ENCODE data around the gene BBS1.

BBS1 gene

GRCh38 chr11:66546368-66546965 lies 36.0 kb downstream of the BBS1 start, which contains the start of gene ACTN3:
Gene ACTN3, plus strand, starts transcription at chr11:66546903. Its CDS starts 35 bp downstream, at chr11:66546938.
- no peak for DNase-seq
- in situ Hi-C loops (cut with HindIII; ENCODE audit: low pct_ligation_motif_present, low pct_unique_long_range_greater_than_20kb, low sequenced_read_pairs) = no loop called here

GRCh38 chr11:66546966-66547661 lies 36.7 kb downstream of the BBS1 start:
- DNase-seq = no peak
- in situ Hi-C loops (cut with HindIII; ENCODE audit: low pct_ligation_motif_present, low pct_unique_long_range_greater_than_20kb, low sequenced_read_pairs) = no loop called here

- DNase-seq = no peak
- in situ Hi-C loops (cut with HindIII; ENCODE audit: low pct_ligation_motif_present, low pct_unique_long_range_greater_than_20kb, low sequenced_read_pairs) = no loop called here
Observed at GRCh38 chr11:66547662-66548009, 37.2 kb downstream of the BBS1 start.

- in situ Hi-C loops (cut with HindIII; ENCODE audit: low pct_ligation_motif_present, low pct_unique_long_range_greater_than_20kb, low sequenced_read_pairs) = no loop called here
- no peak for DNase-seq
Observed at GRCh38 chr11:66548041-66548440, 37.6 kb downstream of the BBS1 start.

GRCh38 chr11:66548774-66549630 lies 38.6 kb downstream of the BBS1 start:
- DNase-seq = no peak
- in situ Hi-C loops (cut with HindIII; ENCODE audit: low pct_ligation_motif_present, low pct_unique_long_range_greater_than_20kb, low sequenced_read_pairs) = no loop called here

- DNase-seq = no peak
- in situ Hi-C loops (cut with HindIII; ENCODE audit: low pct_ligation_motif_present, low pct_unique_long_range_greater_than_20kb, low sequenced_read_pairs) = no loop called here
Observed at GRCh38 chr11:66549696-66550095, 39.3 kb downstream of the BBS1 start.

- DNase-seq = no peak
- in situ Hi-C loops (cut with HindIII; ENCODE audit: low pct_ligation_motif_present, low pct_unique_long_range_greater_than_20kb, low sequenced_read_pairs) = no loop called here
Observed at GRCh38 chr11:66550887-66551286, 40.5 kb downstream of the BBS1 start.

DNA sequence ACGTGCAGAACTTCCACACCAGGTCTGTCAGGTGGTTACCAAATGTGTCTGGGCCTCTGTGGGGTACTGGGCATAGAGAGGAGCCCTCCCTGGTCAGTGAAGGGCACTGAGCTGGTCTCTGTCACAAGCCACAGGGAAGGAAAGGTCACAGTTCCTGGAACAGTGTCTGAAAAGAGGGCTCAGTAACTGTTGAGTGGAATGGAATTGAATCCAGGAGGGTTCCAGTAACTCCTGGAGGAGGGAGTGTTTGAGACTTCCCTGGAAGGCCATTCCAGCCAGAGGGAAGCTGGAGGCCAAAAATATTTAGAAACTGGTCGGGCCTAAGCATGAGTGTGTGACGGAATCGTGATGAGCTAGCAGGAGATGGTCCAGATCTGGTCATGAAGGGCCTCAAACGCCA lies 44.2 kb downstream of the BBS1 start:
- in situ Hi-C loops (cut with HindIII; ENCODE audit: low pct_ligation_motif_present, low pct_unique_long_range_greater_than_20kb, low sequenced_read_pairs) = no loop called here
- no peak for DNase-seq

DNA sequence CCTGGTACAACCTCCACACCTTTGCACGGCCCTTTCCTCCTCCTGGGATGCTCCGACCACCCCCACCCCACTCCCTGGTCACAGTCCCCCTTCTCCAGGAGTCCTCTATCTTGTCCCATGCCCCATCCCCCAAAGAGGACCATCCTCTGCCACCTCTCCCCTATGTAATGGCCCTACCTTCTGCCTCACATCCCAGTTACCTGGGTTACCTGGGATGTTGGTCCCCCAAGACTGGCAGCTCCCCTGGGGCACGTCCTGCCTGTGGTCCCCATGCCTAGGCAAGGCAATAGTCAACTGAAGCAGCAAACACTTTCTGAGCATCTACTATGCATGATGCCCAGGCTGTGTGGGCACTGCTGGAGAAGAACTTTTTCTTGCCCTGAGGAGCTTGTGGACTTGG lies 45.0 kb downstream of the BBS1 start:
- DNase-seq = no peak
- in situ Hi-C loops (cut with HindIII; ENCODE audit: low pct_ligation_motif_present, low pct_unique_long_range_greater_than_20kb, low sequenced_read_pairs) = no loop called here

DNA sequence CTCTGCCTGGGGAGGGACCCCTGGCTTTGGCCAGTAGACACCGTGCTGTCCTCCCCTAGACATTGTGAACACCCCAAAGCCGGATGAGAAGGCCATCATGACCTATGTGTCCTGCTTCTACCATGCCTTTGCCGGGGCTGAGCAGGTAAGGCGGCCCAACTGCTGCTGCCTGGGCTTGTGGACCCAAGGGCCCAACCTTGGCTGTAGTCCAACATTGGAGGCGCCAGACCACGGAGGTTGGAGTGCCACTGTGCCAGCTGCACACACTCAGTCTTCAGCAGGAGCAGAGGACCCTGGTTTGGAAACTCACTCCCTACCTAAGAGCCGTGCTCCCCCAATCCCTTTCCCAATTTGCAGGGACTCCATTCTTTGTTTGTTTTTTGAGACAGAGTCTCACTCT lies 45.7 kb downstream of the BBS1 start:
- in situ Hi-C loops (cut with HindIII; ENCODE audit: low pct_ligation_motif_present, low pct_unique_long_range_greater_than_20kb, low sequenced_read_pairs) = no loop called here
- no peak for DNase-seq

- no peak for DNase-seq
- in situ Hi-C loops (cut with HindIII; ENCODE audit: low pct_ligation_motif_present, low pct_unique_long_range_greater_than_20kb, low sequenced_read_pairs) = no loop called here
Observed at GRCh38 chr11:66557733-66558326, 47.4 kb downstream of the BBS1 start.

GRCh38 chr11:66559142-66559865 lies 48.9 kb downstream of the BBS1 start:
- DNase-seq = no peak
- in situ Hi-C loops (cut with HindIII; ENCODE audit: low pct_ligation_motif_present, low pct_unique_long_range_greater_than_20kb, low sequenced_read_pairs) = no loop called here

- no peak for DNase-seq
- in situ Hi-C loops (cut with HindIII; ENCODE audit: low pct_ligation_motif_present, low pct_unique_long_range_greater_than_20kb, low sequenced_read_pairs) = no loop called here
Observed at GRCh38 chr11:66559866-66560676, 49.6 kb downstream of the BBS1 start.

- no peak for DNase-seq
Observed at GRCh38 chr11:66561178-66561974, 50.9 kb downstream of the BBS1 start.

DNA sequence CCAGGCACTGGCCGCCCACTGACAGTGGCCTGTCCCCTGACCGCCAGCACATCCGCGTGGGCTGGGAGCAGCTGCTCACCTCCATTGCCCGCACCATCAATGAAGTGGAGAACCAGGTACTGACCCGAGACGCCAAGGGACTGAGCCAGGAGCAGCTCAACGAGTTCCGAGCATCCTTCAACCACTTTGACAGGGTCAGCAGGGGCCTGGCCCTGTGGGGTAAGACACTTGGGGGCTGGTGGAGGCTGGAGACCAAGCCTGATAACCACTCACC lies 51.5 kb downstream of the BBS1 start:
- DNase-seq = no peak
- in situ Hi-C loops (cut with HindIII; ENCODE audit: low pct_ligation_motif_present, low pct_unique_long_range_greater_than_20kb, low sequenced_read_pairs) = no loop called here

More at GRCh38 chr11:66561178-66561974, 50.9 kb downstream of the BBS1 start:
- in situ Hi-C loops (cut with HindIII; ENCODE audit: low pct_ligation_motif_present, low pct_unique_long_range_greater_than_20kb, low sequenced_read_pairs) = no loop called here

DNA sequence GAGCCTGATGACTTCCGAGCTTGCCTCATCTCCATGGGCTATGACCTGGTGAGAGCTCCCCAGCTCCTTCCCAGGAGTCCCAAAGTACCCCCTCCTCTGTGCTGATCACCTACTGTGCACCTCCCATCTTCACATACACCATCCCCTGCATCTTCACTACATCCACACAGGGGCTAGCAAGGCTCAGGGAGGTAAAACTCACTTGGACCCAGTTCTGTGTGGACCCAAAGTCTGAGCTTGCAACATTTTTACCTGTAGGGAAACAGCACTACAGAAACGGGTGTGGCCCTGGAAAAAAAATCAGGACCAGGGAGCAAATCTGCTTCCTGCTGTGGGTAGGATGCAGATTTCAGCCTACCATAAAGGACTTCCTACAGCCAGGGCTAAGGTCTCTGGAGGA lies 51.8 kb downstream of the BBS1 start:
- no peak for DNase-seq
- in situ Hi-C loops (cut with HindIII; ENCODE audit: low pct_ligation_motif_present, low pct_unique_long_range_greater_than_20kb, low sequenced_read_pairs) = no loop called here

GRCh38 chr11:66562907-66563583 lies 52.6 kb downstream of the BBS1 start:
- in situ Hi-C loops (cut with HindIII; ENCODE audit: low pct_ligation_motif_present, low pct_unique_long_range_greater_than_20kb, low sequenced_read_pairs) = no loop called here
- no peak for DNase-seq

All from ACHN (cell line).